ENCODE results near the gene MDN1.

The MDN1 gene

DNA sequence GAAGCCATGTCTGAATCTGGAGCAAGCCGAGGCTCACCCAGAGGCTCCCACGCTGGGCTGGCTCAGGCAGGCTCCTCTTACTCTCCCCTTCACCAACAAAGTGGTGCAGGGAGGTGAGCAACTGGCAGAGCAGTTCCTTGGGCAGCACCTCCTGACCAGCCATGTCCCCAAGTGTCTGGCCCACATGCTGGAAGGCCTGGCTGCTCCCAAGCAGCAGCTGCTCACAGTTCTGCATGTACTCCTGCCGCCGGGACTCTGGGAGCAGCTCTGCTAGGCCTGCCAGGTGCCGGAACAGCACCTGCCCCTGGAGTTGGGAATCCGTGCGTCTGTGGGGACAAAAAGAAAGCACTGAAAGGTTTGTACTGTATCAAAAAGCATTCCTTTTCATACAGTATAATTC lies 123.9 kb downstream of the MDN1 start:
- TF ChIP-seq ZNF565 (CRISPR knock-in tag; conservative IDR thresholded peaks at IDR 0.05; ENCODE audit: low read depth) (no peak), OSR1 (CRISPR knock-in tag; IDR thresholded peaks at IDR 0.05) (no peak), PPARA (CRISPR knock-in tag; IDR thresholded peaks at IDR 0.05; ENCODE audit: borderline replicate concordance) (no peak), ZFP3 (CRISPR knock-in tag; IDR thresholded peaks at IDR 0.05) (no peak), BACH2 (CRISPR knock-in tag; IDR thresholded peaks at IDR 0.05; ENCODE audit: borderline replicate concordance) (no peak)
- TF ChIP-seq, protein P1, sequence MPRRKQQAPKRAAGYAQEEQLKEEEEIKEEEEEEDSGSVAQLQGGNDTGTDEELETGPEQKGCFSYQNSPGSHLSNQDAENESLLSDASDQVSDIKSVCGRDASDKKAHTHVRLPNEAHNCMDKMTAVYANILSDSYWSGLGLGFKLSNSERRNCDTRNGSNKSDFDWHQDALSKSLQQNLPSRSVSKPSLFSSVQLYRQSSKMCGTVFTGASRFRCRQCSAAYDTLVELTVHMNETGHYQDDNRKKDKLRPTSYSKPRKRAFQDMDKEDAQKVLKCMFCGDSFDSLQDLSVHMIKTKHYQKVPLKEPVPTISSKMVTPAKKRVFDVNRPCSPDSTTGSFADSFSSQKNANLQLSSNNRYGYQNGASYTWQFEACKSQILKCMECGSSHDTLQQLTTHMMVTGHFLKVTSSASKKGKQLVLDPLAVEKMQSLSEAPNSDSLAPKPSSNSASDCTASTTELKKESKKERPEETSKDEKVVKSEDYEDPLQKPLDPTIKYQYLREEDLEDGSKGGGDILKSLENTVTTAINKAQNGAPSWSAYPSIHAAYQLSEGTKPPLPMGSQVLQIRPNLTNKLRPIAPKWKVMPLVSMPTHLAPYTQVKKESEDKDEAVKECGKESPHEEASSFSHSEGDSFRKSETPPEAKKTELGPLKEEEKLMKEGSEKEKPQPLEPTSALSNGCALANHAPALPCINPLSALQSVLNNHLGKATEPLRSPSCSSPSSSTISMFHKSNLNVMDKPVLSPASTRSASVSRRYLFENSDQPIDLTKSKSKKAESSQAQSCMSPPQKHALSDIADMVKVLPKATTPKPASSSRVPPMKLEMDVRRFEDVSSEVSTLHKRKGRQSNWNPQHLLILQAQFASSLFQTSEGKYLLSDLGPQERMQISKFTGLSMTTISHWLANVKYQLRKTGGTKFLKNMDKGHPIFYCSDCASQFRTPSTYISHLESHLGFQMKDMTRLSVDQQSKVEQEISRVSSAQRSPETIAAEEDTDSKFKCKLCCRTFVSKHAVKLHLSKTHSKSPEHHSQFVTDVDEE (CRISPR knock-in tag; IDR thresholded peaks at IDR 0.05), result no peak
- TF ChIP-seq, protein P2, sequence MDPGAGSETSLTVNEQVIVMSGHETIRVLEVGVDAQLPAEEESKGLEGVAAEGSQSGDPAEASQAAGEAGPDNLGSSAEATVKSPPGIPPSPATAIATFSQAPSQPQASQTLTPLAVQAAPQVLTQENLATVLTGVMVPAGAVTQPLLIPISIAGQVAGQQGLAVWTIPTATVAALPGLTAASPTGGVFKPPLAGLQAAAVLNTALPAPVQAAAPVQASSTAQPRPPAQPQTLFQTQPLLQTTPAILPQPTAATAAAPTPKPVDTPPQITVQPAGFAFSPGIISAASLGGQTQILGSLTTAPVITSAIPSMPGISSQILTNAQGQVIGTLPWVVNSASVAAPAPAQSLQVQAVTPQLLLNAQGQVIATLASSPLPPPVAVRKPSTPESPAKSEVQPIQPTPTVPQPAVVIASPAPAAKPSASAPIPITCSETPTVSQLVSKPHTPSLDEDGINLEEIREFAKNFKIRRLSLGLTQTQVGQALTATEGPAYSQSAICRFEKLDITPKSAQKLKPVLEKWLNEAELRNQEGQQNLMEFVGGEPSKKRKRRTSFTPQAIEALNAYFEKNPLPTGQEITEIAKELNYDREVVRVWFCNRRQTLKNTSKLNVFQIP (CRISPR knock-in tag; IDR thresholded peaks at IDR 0.05; ENCODE audit: borderline replicate concordance, low read depth), result no peak
- TF ChIP-seq, protein P3, sequence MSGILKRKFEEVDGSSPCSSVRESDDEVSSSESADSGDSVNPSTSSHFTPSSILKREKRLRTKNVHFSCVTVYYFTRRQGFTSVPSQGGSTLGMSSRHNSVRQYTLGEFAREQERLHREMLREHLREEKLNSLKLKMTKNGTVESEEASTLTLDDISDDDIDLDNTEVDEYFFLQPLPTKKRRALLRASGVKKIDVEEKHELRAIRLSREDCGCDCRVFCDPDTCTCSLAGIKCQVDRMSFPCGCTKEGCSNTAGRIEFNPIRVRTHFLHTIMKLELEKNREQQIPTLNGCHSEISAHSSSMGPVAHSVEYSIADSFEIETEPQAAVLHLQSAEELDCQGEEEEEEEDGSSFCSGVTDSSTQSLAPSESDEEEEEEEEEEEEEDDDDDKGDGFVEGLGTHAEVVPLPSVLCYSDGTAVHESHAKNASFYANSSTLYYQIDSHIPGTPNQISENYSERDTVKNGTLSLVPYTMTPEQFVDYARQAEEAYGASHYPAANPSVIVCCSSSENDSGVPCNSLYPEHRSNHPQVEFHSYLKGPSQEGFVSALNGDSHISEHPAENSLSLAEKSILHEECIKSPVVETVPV (CRISPR knock-in tag; IDR thresholded peaks at IDR 0.05), result no peak
- ATAC-seq, result no peak

DNA sequence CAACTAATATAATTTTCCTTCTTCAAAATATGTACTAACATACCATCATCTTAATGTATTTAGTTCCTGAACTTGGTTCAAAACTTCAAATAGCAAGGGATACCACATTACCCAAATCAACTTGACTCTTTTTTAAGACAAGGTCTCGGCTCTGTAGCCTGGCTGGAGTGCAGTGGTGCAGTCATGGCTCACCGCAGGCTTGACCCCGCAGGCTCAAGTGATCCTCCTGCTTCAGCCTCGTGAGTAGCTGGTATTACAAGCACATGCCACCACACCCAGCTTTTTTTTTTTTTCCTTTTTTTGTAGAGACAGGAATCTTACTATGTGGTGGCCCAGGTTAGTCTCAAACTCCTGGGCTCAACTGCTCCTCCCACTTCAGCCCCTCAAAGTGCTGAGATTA lies 125.2 kb downstream of the MDN1 start:
- TF ChIP-seq BACH2 (CRISPR knock-in tag; IDR thresholded peaks at IDR 0.05; ENCODE audit: borderline replicate concordance) (no peak), PPARA (CRISPR knock-in tag; IDR thresholded peaks at IDR 0.05; ENCODE audit: borderline replicate concordance) (no peak), ZC3H10 (CRISPR knock-in tag; IDR thresholded peaks at IDR 0.05) (no peak), ZNF70 (CRISPR knock-in tag; IDR thresholded peaks at IDR 0.05) (no peak), ARNTL (CRISPR knock-in tag; IDR thresholded peaks at IDR 0.05; ENCODE audit: borderline replicate concordance, low read depth) (no peak), GLIS3 (CRISPR knock-in tag; IDR thresholded peaks at IDR 0.05) (no peak)
- TF ChIP-seq, protein P1 (CRISPR knock-in tag; IDR thresholded peaks at IDR 0.05), result no peak
- no peak for ATAC-seq

DNA sequence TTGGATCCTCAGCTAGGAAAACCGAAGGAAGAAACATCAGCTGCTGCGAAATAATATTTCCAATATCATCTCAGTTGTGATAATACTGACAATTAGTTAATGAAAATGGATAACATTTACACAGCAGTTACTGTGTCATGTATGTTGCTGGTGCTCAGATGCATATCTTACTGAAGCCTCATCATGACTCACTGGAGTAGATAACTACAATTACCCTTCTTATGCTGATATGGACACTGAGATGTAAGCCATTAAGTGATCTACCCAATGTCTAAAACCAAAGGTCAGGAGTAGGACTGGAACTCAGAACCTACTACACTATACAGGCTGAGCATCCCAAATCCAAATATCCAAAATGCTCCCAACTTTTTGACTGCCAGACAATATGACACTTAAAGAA lies 126.4 kb downstream of the MDN1 start:
- no peak for TF ChIP-seq ZFP30 (CRISPR knock-in tag; IDR thresholded peaks at IDR 0.05)
- no peak for TF ChIP-seq ISL1 (CRISPR knock-in tag; IDR thresholded peaks at IDR 0.05)
- TF ChIP-seq ZNF8 (CRISPR knock-in tag; IDR thresholded peaks at IDR 0.05), result no peak
- no peak for TF ChIP-seq ZFP3 (CRISPR knock-in tag; IDR thresholded peaks at IDR 0.05)
- ATAC-seq, result no peak

DNA sequence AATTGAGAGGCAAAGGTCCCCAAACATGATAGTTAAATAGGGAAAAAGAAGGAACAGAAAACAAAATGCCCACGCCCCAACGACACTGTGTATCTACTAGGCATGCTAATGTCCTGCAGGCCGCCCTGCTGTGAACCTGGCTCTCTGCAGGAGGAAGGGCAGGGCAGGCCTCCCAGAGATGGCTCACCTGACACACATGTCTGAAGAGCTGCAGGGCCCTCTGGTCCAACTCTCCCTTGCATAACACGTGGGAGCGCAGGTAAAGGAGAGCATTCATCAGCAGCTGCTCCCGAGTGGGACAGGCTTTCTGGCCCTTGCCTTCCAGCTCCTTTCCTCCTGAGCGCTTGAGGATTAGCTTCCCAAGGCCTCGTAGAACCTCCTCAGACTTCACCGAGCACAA lies 127.3 kb downstream of the MDN1 start:
- TF ChIP-seq GLIS3 (CRISPR knock-in tag; IDR thresholded peaks at IDR 0.05) (no peak), BACH2 (CRISPR knock-in tag; IDR thresholded peaks at IDR 0.05; ENCODE audit: borderline replicate concordance) (no peak), ARNTL (CRISPR knock-in tag; IDR thresholded peaks at IDR 0.05; ENCODE audit: borderline replicate concordance, low read depth) (no peak), ESRRG (CRISPR knock-in tag; IDR thresholded peaks at IDR 0.05) (no peak), SNAI2 (CRISPR knock-in tag; IDR thresholded peaks at IDR 0.05) (no peak), ZNF565 (CRISPR knock-in tag; conservative IDR thresholded peaks at IDR 0.05; ENCODE audit: low read depth) (no peak), OSR1 (CRISPR knock-in tag; IDR thresholded peaks at IDR 0.05) (no peak)
- TF ChIP-seq, protein P4, sequence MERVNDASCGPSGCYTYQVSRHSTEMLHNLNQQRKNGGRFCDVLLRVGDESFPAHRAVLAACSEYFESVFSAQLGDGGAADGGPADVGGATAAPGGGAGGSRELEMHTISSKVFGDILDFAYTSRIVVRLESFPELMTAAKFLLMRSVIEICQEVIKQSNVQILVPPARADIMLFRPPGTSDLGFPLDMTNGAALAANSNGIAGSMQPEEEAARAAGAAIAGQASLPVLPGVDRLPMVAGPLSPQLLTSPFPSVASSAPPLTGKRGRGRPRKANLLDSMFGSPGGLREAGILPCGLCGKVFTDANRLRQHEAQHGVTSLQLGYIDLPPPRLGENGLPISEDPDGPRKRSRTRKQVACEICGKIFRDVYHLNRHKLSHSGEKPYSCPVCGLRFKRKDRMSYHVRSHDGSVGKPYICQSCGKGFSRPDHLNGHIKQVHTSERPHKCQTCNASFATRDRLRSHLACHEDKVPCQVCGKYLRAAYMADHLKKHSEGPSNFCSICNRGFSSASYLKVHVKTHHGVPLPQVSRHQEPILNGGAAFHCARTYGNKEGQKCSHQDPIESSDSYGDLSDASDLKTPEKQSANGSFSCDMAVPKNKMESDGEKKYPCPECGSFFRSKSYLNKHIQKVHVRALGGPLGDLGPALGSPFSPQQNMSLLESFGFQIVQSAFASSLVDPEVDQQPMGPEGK (CRISPR knock-in tag; IDR thresholded peaks at IDR 0.05; ENCODE audit: borderline replicate concordance), result no peak
- no peak for ATAC-seq
